Small intestine (tissue), 7 donors: ENCODE data around the gene C1QTNF9. TPM values are rescaled to one million over a fixed set of nuclear protein-coding genes. Genes with fewer than 3 reads are reported as not detected.
"Not testable (repeated sequence)": the region's sequence is repeated elsewhere in the genome, so short reads cannot be mapped to it uniquely, and the experiment has no call there.

Experiments
- DNase-seq, 2 donors: peaks; one replicate each; pipeline versions ENCODE4 v3.0.0 to v3.0.0-alpha.2; 2013
- FAIRE-seq: peaks from 2 replicates; lab custom pipeline; 2012; peaks lifted over from hg19 to GRCh38; lab: Jason Lieb, UNC
- H3K27ac ChIP-seq, 3 donors: one replicate each; pipeline ENCODE4 v1.5.1; 2013; ENCODE audit warnings: low read length in 2 of 3, mild to moderate bottlenecking in 2 of 3, control low read depth in 1 of 3, inconsistent platforms in 1 of 3, low read depth in 1 of 3, moderate library complexity in 1 of 3
- H3K27me3 ChIP-seq, 3 donors: one replicate each; pipeline ENCODE4 v1.6.1; 2013; ENCODE audit warnings: low read length in 3 of 3, inconsistent platforms in 1 of 3; ENCODE audit not compliant: control insufficient read depth in 3 of 3, insufficient read depth in 3 of 3
- H3K36me3 ChIP-seq, 3 donors: one replicate each; pipeline ENCODE4 v1.6.1; 2013; ENCODE audit warnings: low read length in 3 of 3, inconsistent platforms in 1 of 3, low read depth in 1 of 3, mild to moderate bottlenecking in 1 of 3, moderate library complexity in 1 of 3; ENCODE audit not compliant: control insufficient read depth in 3 of 3, insufficient read depth in 2 of 3
- H3K4me1 ChIP-seq, 3 donors: one replicate each; pipeline ENCODE4 v1.6.1; 2013; ENCODE audit warnings: low read length in 2 of 3, inconsistent platforms in 1 of 3, low read depth in 1 of 3, mild to moderate bottlenecking in 1 of 3, moderate library complexity in 1 of 3; ENCODE audit not compliant: control insufficient read depth in 3 of 3, insufficient read depth in 2 of 3
- H3K4me3 ChIP-seq, 3 donors: one replicate each; pipeline ENCODE4 v1.5.1; 2013; ENCODE audit warnings: low read length in 3 of 3, control low read depth in 1 of 3, inconsistent platforms in 1 of 3, low read depth in 1 of 3, mild to moderate bottlenecking in 1 of 3, moderate library complexity in 1 of 3
- H3K9me3 ChIP-seq, 2 donors: one replicate each; pipeline ENCODE4 v1.6.1; 2013; ENCODE audit warnings: low read depth in 1 of 2, low read length in 1 of 2; ENCODE audit not compliant: control insufficient read depth in 2 of 2, insufficient read depth in 1 of 2
- WGBS, 3 donors: extraction: QIAGEN DNeasy Blood & Tissue Kit; methylation state at CpG; one replicate each; pipeline ENCODE4 v1.1.7; 2013; 5-methylcytosine and 5-hydroxymethylcytosine counted together
- polyA plus RNA-seq, 4 donors: library from polyadenylated mRNA; stranded (reverse) in 3 of 4; unstranded in 1 of 4; fragments of 200-250 nt in 3 of 4; fragments of 120-200 nt in 1 of 4; gene quantifications; one replicate each; pipeline versions ENCODE4 v1.2.1 to v1.2.3, GENCODE V29; 2013
- donor health status: healthy with polysubstance abuse.
- donor health status: control.
- donor health status: control.
- donor health status: Bipolar disorder and iron deficiency.
- donor health status: healthy.

Gene C1QTNF9
- polyA plus RNA-seq, 4 donors: 0.15 to 0.22 TPM; not detected in 2

- H3K4me3 ChIP-seq: no peak overlapping the region
- FAIRE-seq: no peak
- H3K27me3 ChIP-seq: peaks cover 0 to 2% (median 0%) of the 10 kb centered on the region in 3 donors
- H3K36me3 ChIP-seq: no peaks in the 10 kb centered on the region
- no peak for DNase-seq
- no peaks in the 10 kb centered on the region for H3K4me1 ChIP-seq
- H3K9me3 ChIP-seq: peaks cover 0 to 2% of the 10 kb centered on the region in 2 donors
- WGBS, 3 donors: 77 to 91% (median 81%) methylated on average over 30 to 35 of the region's 35 CpGs
- no peak overlapping the region for H3K27ac ChIP-seq
These were observed 30.7 kb downstream of the C1QTNF9 start for GRCh38 chr13:24339937-24340607.

- WGBS, 3 donors: 87 to 98% (median 96%) methylated on average over 17 to 26 of the region's 26 CpGs
- FAIRE-seq: no peak
These were observed 31.2 kb downstream of the C1QTNF9 start for GRCh38 chr13:24340608-24340955.

DNA sequence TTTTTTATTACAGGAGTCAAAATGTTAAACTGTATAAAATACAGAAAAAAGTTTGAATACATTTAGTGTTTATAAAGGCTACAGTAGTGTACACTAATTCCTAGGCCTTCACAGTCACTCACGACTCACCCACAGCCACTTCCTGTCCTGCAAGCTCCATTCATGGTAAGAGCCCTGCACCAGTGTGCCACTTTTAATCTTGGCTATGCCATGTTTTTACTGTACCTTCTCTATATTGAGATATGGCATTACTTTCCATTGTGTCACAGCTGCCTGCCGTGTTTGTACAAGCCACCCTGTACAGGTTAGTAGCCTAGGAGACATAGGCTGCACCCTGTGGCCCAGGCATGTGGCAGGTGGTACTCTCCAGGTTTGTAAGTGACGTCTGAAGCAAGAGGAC is 32.1 kb downstream of the C1QTNF9 start:
- Histone ChIP-seq H3K36me3 (no peaks in the 10 kb centered on the region), H3K4me3 (no peak overlapping the region), H3K27me3 (peaks cover 0 to 2% (median 0%) of the 10 kb centered on the region in 3 donors), H3K9me3 (peaks cover 0 to 2% of the 10 kb centered on the region in 2 donors), H3K4me1 (no peaks in the 10 kb centered on the region), H3K27ac (no peak overlapping the region)
- FAIRE-seq (no peak), DNase-seq (no peak)
- 62 to 68% (median 66%) methylated on average over 3 of the region's 3 CpGs for WGBS, 3 donors

More at GRCh38 chr13:24340608-24340955, 31.2 kb downstream of the C1QTNF9 start:
- Histone ChIP-seq H3K27me3 (peaks cover 0 to 2% (median 0%) of the 10 kb centered on the region in 3 donors), H3K36me3 (no peaks in the 10 kb centered on the region), H3K4me3 (no peak overlapping the region), H3K27ac (no peak overlapping the region), H3K9me3 (peaks cover 0 to 2% of the 10 kb centered on the region in 2 donors), H3K4me1 (no peaks in the 10 kb centered on the region)
- DNase-seq: no peak

DNA sequence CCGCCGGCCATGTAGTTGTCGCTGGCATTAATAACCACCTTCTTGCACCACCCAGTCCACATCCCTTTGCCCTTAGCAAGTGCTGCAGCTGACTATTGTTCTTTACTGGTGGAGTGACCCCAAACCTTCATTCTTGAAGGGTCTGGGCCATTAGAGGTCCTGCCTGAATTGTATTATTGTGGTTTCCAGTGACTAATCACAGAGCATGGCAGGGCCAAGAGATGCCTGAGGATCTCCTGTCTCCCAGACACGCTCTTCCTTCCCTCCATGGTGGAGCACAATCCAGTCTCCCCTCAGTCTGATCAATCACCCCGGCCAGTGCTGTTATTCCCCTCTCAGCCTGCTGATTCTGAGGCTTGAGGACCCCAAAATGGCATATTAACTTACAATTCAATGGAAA is 39.0 kb downstream of the C1QTNF9 start:
- Histone ChIP-seq H3K27me3 (no peaks in the 10 kb centered on the region), H3K4me1 (peaks cover 0 to 2% (median 0%) of the 10 kb centered on the region in 3 donors), H3K4me3 (no peak overlapping the region), H3K27ac (peak overlapping the region in 2 of 3 donors; percentile 94 to 97), H3K36me3 (no peaks in the 10 kb centered on the region), H3K9me3 (no peaks in the 10 kb centered on the region)
- no peak for FAIRE-seq
- DNase-seq: peak in 1 of 2 donors; percentile 39
- 44 to 67% (median 65%) methylated on average over 5 of the region's 5 CpGs for WGBS, 3 donors

DNA sequence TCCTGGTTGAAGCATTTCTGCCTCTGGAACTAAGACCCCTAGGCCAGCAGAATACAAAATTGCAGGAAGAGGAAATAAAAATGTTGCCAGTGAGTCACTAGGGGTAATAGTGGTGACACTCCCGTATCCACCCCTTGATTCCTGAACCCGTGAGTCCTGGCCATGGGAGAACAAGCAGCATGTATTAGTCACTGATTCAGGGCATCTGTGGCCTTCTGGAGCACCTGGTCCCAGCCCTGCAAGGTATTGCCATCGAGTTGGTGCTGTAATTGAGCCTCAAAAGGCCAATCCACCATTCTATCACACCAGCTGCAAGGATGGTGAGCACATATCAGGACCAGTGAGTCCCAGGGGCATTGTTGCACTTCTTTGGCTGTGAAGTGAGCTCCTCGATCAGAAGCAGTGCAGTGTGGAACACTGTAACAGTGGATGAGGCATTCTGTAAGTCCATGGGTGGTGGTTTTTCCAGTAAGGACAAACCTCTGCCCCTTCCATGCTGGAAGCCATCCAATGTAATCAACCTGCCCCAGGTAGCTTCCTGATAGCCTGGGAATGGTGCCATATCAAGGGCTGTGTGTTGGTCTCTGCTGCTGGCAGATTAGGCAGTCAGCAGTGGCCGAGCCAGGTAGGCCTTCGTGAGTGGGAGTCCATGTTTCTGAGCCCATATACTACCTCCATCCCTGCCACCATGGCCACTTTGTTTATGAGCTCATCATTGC is 39.6 kb downstream of the C1QTNF9 start:
- peaks cover 0 to 2% (median 0%) of the 10 kb centered on the region in 3 donors for H3K4me1 ChIP-seq
- 13 to 56% (median 25%) methylated on average over 6 of the region's 6 CpGs for WGBS, 3 donors
- DNase-seq (peak in 1 of 2 donors; percentile 96), FAIRE-seq (no peak)
- H3K9me3 ChIP-seq: no peaks in the 10 kb centered on the region
- H3K4me3 ChIP-seq: no peak overlapping the region
- peak overlapping the region in 2 of 3 donors; percentile 94 to 97 for H3K27ac ChIP-seq
- no peaks in the 10 kb centered on the region for H3K36me3 ChIP-seq
- no peaks in the 10 kb centered on the region for H3K27me3 ChIP-seq

- 60 to 81% (median 68%) methylated on average over 3 of the region's 3 CpGs for whole genome bisulfite sequencing, 3 donors
- H3K4me3 ChIP-seq, H3K4me1 ChIP-seq, H3K36me3 ChIP-seq, H3K9me3 ChIP-seq, H3K27me3 ChIP-seq, FAIRE-seq: not testable (repeated sequence)
- DNase-seq: peak in 1 of 2 donors; percentile 36
- peak overlapping the region in 2 of 3 donors; percentile 94 to 97 for H3K27ac ChIP-seq
These were observed 40.6 kb downstream of the C1QTNF9 start for GRCh38 chr13:24349778-24350664.

GRCh38 chr13:24351423-24351822 is 42.0 kb downstream of the C1QTNF9 start:
- FAIRE-seq (no peak), DNase-seq (no peak)
- 82 to 84% (median 83%) methylated on average over 3 of the region's 3 CpGs for WGBS, 3 donors
- H3K4me3 ChIP-seq: no peak overlapping the region
- H3K36me3 ChIP-seq: no peaks in the 10 kb centered on the region
- H3K9me3 ChIP-seq: no peaks in the 10 kb centered on the region
- H3K27me3 ChIP-seq: no peaks in the 10 kb centered on the region
- H3K4me1 ChIP-seq: peaks cover 0 to 2% (median 0%) of the 10 kb centered on the region in 3 donors
- H3K27ac ChIP-seq: no peak overlapping the region

DNA sequence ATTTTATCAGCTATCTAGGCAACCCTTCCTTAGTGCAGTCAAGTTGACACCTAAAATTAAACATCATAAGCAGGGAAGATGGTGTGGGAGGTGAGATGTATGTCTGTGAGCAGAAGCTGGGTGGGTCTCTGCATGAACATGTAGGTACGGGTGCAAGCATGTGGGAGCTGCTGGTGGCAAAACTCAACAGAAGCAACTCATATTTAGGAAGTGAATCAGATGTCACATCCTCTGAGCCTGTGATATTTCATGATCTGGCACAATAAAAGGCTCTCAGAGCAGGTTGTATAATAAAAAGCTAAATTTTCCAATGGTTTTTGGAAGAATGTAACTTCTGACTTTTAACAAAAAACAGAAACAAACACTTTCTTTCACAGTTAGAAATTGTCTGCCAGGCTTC is 44.4 kb downstream of the C1QTNF9 start:
- H3K4me3 ChIP-seq: no peak overlapping the region
- no peaks in the 10 kb centered on the region for H3K36me3 ChIP-seq
- no peak overlapping the region for H3K27ac ChIP-seq
- DNase-seq (no peak), FAIRE-seq (no peak)
- no peaks in the 10 kb centered on the region for H3K27me3 ChIP-seq
- H3K9me3 ChIP-seq: no peaks in the 10 kb centered on the region
- H3K4me1 ChIP-seq: peaks cover 0 to 2% (median 0%) of the 10 kb centered on the region in 3 donors
- 73 to 92% (median 80%) methylated on average over 1 of the region's 1 CpG for WGBS, 3 donors
